Uterus (tissue), 4 donors: Measurements from ENCODE around the gene KRT82. TPM values are rescaled to one million over a fixed set of nuclear protein-coding genes. Genes with fewer than 3 reads are reported as not detected.
"Not testable (repeated sequence)": the region's sequence is repeated elsewhere in the genome, so short reads cannot be mapped to it uniquely, and the experiment has no call there.

ENCODE experiments used
- DNase-seq, 2 donors: peaks; one replicate each; pipeline ENCODE4 v3.0.0-alpha.2; 2019 to 2020
- H3K27ac ChIP-seq, 2 donors: fragments of 200-600 bp; sonication (generic); 1 replicate in 1 of 2; 2 replicates in 1 of 2; pipeline ENCODE4 v1.5.1; 2016 to 2018
- H3K27me3 ChIP-seq, 2 donors: fragments of 200-600 bp; sonication (generic); one replicate each; pipeline ENCODE4 v1.5.1; 2018 to 2019; ENCODE audit warnings: control low read depth in 1 of 2
- H3K36me3 ChIP-seq, 2 donors: fragments of 200-600 bp; sonication (generic); one replicate each; pipeline ENCODE4 v1.5.1; 2019; ENCODE audit warnings: control low read depth in 1 of 2
- H3K4me1 ChIP-seq, 2 donors: fragments of 200-600 bp; sonication (generic); one replicate each; pipeline ENCODE4 v1.5.1; 2018 to 2019; ENCODE audit warnings: control low read depth in 1 of 2
- H3K4me3 ChIP-seq, 2 donors: fragments of 200-600 bp; sonication (generic); 1 replicate in 1 of 2; 2 replicates in 1 of 2; pipeline ENCODE4 v1.5.1; 2018 to 2019; ENCODE audit warnings: mild to moderate bottlenecking in 1 of 2
- H3K9me3 ChIP-seq, 2 donors: fragments of 200-600 bp; sonication (generic); one replicate each; pipeline ENCODE4 v1.5.1; 2019; ENCODE audit warnings: control low read depth in 1 of 2
- CTCF ChIP-seq, 4 experiments: fragments of 200-600 bp in 2 of 4; fragments of 450-650 bp in 2 of 4; sonication (generic) in 2 of 4; IDR thresholded peaks; one replicate each; pipeline ENCODE4 v1.5.1; 2016 to 2019; ENCODE audit warnings: antibody characterized with exemption in 4 of 4, mild to moderate bottlenecking in 2 of 4, moderate library complexity in 1 of 4
- POLR2A ChIP-seq, 2 donors: fragments of 450-650 bp; IDR thresholded peaks; one replicate each; pipeline ENCODE4 v1.6.1; 2016; ENCODE audit warnings: antibody characterized with exemption in 2 of 2, mild to moderate bottlenecking in 1 of 2, moderate library complexity in 1 of 2
- intact Hi-C: fragments of 100-400 bp; cut with DNase I; formaldehyde crosslinking; loops from one replicate; pipeline ENCODE4 v1.15.1; 2023; ENCODE audit warnings: low total_unique reads
- total RNA-seq, 4 donors: library from RNA; depleted of rRNA in 3 of 4; stranded (reverse); fragments of >200 nt in 3 of 4; gene quantifications; one replicate each; pipeline versions ENCODE4 v1.1.0 to v1.2.4, GENCODE V29; 2014 to 2023
- donor health status: DM: yes; HTN: yes; CAD: no.

KRT82 gene
- total RNA-seq, 4 donors from 2014 or later, result not detected

- Histone ChIP-seq H3K27ac (no peak overlapping the region), H3K27me3 (no peaks in the 10 kb centered on the region), H3K36me3 (no peaks in the 10 kb centered on the region), H3K9me3 (no peaks in the 10 kb centered on the region), H3K4me1 (peaks cover 0 to 10% of the 10 kb centered on the region in 2 donors), H3K4me3 (no peak overlapping the region)
- no peak for DNase-seq
- intact Hi-C loops, result no loop called here
- TF ChIP-seq POLR2A (IDR thresholded peaks at IDR 0.05) (no peak), CTCF (IDR thresholded peaks at IDR 0.05) (no peak)
These were observed 7.7 kb upstream of the KRT82 start for GRCh38 chr12:52413782-52414345.

- no peaks in the 10 kb centered on the region for H3K36me3 ChIP-seq
- intact Hi-C loops, result no loop called here
- no peak for DNase-seq
- no peak overlapping the region for H3K4me3 ChIP-seq
- H3K27ac ChIP-seq, result no peak overlapping the region
- no peaks in the 10 kb centered on the region for H3K9me3 ChIP-seq
- TF ChIP-seq POLR2A (IDR thresholded peaks at IDR 0.05), result no peak
- TF ChIP-seq CTCF (IDR thresholded peaks at IDR 0.05), result no peak
- no peaks in the 10 kb centered on the region for H3K27me3 ChIP-seq
- H3K4me1 ChIP-seq, result peaks cover 0 to 10% of the 10 kb centered on the region in 2 donors
These were observed 7.1 kb upstream of the KRT82 start for GRCh38 chr12:52413202-52413601.

- Histone ChIP-seq H3K27ac (no peak overlapping the region), H3K36me3 (no peaks in the 10 kb centered on the region), H3K4me1 (peaks cover 0 to 8% of the 10 kb centered on the region in 2 donors), H3K9me3 (no peaks in the 10 kb centered on the region), H3K4me3 (no peak overlapping the region), H3K27me3 (no peaks in the 10 kb centered on the region)
- TF ChIP-seq POLR2A (IDR thresholded peaks at IDR 0.05) (no peak), CTCF (IDR thresholded peaks at IDR 0.05) (no peak)
- no peak for DNase-seq
- intact Hi-C loops, result no loop called here
These were observed 5.7 kb upstream of the KRT82 start for GRCh38 chr12:52411815-52412214.

GRCh38 chr12:52410589-52411248 is 4.6 kb upstream of the KRT82 start:
- H3K4me1 ChIP-seq, intact Hi-C loops, H3K36me3 ChIP-seq, H3K27me3 ChIP-seq, DNase-seq, H3K9me3 ChIP-seq, H3K4me3 ChIP-seq, H3K27ac ChIP-seq: not testable (repeated sequence)

GRCh38 chr12:52407918-52408317 is 1.8 kb upstream of the KRT82 start:
- no peaks in the 10 kb centered on the region for H3K4me1 ChIP-seq
- no peaks in the 10 kb centered on the region for H3K9me3 ChIP-seq
- TF ChIP-seq POLR2A (IDR thresholded peaks at IDR 0.05) (no peak), CTCF (IDR thresholded peaks at IDR 0.05) (no peak)
- no peak for DNase-seq
- no peaks in the 10 kb centered on the region for H3K27me3 ChIP-seq
- no peak overlapping the region for H3K27ac ChIP-seq
- intact Hi-C loops, result no loop called here
- H3K4me3 ChIP-seq, result no peak overlapping the region
- H3K36me3 ChIP-seq, result no peaks in the 10 kb centered on the region
